Measurements from ENCODE around the gene COL18A1.

The COL18A1 gene

DNA sequence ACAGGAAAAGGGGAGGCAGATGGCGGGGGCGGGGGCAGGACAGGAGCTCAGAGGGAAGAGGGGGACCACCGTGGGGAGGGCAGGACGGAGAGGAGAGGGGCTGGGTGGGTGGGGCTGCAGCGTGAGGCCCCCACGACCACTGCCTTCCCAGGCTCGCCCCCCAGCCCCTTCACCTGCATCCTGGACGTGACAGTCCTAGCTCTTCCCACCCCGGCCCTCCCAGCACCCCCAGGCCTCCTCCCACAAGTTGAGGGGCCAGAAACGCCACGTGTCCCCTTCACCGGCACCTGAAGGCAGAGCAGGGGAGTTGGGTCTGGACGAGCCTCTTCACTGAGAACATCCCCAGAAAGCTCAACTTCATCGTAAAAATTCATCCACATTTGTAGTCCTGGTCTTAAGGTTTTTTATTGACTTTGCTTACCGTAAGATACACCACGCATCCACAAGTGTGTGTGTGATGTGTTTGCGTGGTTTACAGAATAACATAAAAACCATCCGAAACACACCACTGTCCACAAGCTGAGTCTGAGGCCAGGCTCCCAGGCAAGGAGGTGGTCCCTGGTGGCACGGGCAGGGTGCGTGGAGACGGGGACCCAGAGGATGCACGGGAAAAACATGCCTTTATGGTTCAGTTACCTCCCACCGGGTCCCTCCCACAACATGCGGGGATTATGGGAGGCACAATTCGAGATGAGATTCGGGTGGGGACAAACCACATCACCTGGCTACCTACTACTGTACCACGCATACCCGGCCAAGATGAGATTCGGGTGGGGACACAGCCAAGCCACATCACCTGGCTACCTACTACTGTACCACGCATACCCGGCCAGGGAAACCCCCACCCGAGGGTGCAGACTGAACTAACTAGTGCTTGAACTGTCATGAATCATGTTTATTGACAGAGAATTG lies 13.9 kb upstream of the COL18A1 start:
- TF ChIP-seq TOX (CRISPR knock-in tag; IDR thresholded peaks at IDR 0.05; ENCODE audit: borderline replicate concordance) (no peak), CSDC2 (CRISPR knock-in tag; IDR thresholded peaks at IDR 0.05) (no peak), ISL1 (CRISPR knock-in tag; IDR thresholded peaks at IDR 0.05) (no peak), ZFP30 (CRISPR knock-in tag; IDR thresholded peaks at IDR 0.05) (no peak), ESRRG (CRISPR knock-in tag; IDR thresholded peaks at IDR 0.05) (no peak), ARNTL (CRISPR knock-in tag; IDR thresholded peaks at IDR 0.05; ENCODE audit: borderline replicate concordance, low read depth) (no peak), BACH2 (CRISPR knock-in tag; IDR thresholded peaks at IDR 0.05; ENCODE audit: borderline replicate concordance) (no peak), PPARA (CRISPR knock-in tag; IDR thresholded peaks at IDR 0.05; ENCODE audit: borderline replicate concordance) (no peak), RARB (CRISPR knock-in tag; IDR thresholded peaks at IDR 0.05) (no peak), ZFP3 (CRISPR knock-in tag; IDR thresholded peaks at IDR 0.05) (no peak), ZNF565 (CRISPR knock-in tag; conservative IDR thresholded peaks at IDR 0.05; ENCODE audit: low read depth) (no peak), ZNF8 (CRISPR knock-in tag; IDR thresholded peaks at IDR 0.05) (no peak), ZC3H10 (CRISPR knock-in tag; IDR thresholded peaks at IDR 0.05) (no peak), ZNF70 (CRISPR knock-in tag; IDR thresholded peaks at IDR 0.05) (no peak)
- TF ChIP-seq, protein P1, sequence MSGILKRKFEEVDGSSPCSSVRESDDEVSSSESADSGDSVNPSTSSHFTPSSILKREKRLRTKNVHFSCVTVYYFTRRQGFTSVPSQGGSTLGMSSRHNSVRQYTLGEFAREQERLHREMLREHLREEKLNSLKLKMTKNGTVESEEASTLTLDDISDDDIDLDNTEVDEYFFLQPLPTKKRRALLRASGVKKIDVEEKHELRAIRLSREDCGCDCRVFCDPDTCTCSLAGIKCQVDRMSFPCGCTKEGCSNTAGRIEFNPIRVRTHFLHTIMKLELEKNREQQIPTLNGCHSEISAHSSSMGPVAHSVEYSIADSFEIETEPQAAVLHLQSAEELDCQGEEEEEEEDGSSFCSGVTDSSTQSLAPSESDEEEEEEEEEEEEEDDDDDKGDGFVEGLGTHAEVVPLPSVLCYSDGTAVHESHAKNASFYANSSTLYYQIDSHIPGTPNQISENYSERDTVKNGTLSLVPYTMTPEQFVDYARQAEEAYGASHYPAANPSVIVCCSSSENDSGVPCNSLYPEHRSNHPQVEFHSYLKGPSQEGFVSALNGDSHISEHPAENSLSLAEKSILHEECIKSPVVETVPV (CRISPR knock-in tag; IDR thresholded peaks at IDR 0.05): no peak
- TF ChIP-seq, protein P2, sequence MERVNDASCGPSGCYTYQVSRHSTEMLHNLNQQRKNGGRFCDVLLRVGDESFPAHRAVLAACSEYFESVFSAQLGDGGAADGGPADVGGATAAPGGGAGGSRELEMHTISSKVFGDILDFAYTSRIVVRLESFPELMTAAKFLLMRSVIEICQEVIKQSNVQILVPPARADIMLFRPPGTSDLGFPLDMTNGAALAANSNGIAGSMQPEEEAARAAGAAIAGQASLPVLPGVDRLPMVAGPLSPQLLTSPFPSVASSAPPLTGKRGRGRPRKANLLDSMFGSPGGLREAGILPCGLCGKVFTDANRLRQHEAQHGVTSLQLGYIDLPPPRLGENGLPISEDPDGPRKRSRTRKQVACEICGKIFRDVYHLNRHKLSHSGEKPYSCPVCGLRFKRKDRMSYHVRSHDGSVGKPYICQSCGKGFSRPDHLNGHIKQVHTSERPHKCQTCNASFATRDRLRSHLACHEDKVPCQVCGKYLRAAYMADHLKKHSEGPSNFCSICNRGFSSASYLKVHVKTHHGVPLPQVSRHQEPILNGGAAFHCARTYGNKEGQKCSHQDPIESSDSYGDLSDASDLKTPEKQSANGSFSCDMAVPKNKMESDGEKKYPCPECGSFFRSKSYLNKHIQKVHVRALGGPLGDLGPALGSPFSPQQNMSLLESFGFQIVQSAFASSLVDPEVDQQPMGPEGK (CRISPR knock-in tag; IDR thresholded peaks at IDR 0.05; ENCODE audit: borderline replicate concordance): no peak
- TF ChIP-seq, protein P3, sequence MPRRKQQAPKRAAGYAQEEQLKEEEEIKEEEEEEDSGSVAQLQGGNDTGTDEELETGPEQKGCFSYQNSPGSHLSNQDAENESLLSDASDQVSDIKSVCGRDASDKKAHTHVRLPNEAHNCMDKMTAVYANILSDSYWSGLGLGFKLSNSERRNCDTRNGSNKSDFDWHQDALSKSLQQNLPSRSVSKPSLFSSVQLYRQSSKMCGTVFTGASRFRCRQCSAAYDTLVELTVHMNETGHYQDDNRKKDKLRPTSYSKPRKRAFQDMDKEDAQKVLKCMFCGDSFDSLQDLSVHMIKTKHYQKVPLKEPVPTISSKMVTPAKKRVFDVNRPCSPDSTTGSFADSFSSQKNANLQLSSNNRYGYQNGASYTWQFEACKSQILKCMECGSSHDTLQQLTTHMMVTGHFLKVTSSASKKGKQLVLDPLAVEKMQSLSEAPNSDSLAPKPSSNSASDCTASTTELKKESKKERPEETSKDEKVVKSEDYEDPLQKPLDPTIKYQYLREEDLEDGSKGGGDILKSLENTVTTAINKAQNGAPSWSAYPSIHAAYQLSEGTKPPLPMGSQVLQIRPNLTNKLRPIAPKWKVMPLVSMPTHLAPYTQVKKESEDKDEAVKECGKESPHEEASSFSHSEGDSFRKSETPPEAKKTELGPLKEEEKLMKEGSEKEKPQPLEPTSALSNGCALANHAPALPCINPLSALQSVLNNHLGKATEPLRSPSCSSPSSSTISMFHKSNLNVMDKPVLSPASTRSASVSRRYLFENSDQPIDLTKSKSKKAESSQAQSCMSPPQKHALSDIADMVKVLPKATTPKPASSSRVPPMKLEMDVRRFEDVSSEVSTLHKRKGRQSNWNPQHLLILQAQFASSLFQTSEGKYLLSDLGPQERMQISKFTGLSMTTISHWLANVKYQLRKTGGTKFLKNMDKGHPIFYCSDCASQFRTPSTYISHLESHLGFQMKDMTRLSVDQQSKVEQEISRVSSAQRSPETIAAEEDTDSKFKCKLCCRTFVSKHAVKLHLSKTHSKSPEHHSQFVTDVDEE (CRISPR knock-in tag; IDR thresholded peaks at IDR 0.05): no peak
- TF ChIP-seq, protein P4, sequence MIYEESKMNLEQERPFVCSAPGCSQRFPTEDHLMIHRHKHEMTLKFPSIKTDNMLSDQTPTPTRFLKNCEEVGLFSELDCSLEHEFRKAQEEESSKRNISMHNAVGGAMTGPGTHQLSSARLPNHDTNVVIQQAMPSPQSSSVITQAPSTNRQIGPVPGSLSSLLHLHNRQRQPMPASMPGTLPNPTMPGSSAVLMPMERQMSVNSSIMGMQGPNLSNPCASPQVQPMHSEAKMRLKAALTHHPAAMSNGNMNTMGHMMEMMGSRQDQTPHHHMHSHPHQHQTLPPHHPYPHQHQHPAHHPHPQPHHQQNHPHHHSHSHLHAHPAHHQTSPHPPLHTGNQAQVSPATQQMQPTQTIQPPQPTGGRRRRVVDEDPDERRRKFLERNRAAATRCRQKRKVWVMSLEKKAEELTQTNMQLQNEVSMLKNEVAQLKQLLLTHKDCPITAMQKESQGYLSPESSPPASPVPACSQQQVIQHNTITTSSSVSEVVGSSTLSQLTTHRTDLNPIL (CRISPR knock-in tag; IDR thresholded peaks at IDR 0.05; ENCODE audit: low read depth): no peak
- TF ChIP-seq, protein P5, sequence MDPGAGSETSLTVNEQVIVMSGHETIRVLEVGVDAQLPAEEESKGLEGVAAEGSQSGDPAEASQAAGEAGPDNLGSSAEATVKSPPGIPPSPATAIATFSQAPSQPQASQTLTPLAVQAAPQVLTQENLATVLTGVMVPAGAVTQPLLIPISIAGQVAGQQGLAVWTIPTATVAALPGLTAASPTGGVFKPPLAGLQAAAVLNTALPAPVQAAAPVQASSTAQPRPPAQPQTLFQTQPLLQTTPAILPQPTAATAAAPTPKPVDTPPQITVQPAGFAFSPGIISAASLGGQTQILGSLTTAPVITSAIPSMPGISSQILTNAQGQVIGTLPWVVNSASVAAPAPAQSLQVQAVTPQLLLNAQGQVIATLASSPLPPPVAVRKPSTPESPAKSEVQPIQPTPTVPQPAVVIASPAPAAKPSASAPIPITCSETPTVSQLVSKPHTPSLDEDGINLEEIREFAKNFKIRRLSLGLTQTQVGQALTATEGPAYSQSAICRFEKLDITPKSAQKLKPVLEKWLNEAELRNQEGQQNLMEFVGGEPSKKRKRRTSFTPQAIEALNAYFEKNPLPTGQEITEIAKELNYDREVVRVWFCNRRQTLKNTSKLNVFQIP (CRISPR knock-in tag; IDR thresholded peaks at IDR 0.05; ENCODE audit: borderline replicate concordance, low read depth): no peak
- ATAC-seq: no peak

DNA sequence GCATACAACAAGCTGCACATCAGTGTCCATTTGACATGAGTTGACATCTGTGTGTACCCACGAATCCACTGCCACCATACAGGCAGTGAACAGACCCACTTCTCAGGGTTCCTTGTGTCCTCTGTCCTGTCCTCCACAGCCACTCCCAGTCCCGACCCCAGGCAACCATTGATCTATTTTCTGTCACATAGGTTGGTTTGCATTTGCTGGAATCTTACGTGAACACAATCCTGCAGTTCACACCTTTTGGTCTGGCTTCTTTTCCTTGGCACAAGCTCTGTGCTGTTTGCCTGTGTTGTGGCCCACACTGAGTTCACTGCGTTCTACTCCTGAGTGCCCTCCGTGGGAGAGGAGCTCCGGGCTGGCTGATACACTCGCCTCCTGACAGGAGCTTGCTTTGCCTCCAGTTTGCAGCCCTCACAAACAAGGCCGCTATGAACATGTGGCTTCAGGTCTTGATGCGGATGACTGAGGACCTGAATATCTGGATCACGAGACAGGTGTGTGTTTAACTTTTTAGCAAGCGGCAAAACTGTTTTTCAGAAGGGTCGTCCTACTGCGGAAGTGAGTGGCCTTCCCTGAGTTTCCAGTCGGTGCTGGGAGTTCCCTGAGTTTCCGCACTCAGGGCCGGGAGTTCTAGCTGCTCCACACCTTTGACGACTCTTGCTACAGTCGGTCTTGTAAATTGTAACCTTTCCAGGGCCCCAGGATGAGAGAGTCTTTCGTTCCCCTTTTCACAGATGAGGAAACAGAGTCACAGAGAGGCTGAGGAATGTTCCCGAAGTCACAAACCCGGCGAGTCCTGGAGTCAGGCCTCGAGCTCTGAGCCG lies 13.0 kb upstream of the COL18A1 start:
- no peak for ATAC-seq

More for the DNA sequence above, 13.0 kb upstream of the COL18A1 start:
- TF ChIP-seq TOX (CRISPR knock-in tag; IDR thresholded peaks at IDR 0.05; ENCODE audit: borderline replicate concordance): no peak
- no peak for TF ChIP-seq ISL1 (CRISPR knock-in tag; IDR thresholded peaks at IDR 0.05)
- no peak for TF ChIP-seq ZNF8 (CRISPR knock-in tag; IDR thresholded peaks at IDR 0.05)
- no peak for TF ChIP-seq RARB (CRISPR knock-in tag; IDR thresholded peaks at IDR 0.05)
- no peak for TF ChIP-seq PPARA (CRISPR knock-in tag; IDR thresholded peaks at IDR 0.05; ENCODE audit: borderline replicate concordance)
- no peak for TF ChIP-seq ZC3H10 (CRISPR knock-in tag; IDR thresholded peaks at IDR 0.05)
- TF ChIP-seq, protein P5 (CRISPR knock-in tag; IDR thresholded peaks at IDR 0.05; ENCODE audit: borderline replicate concordance, low read depth): no peak
- no peak for TF ChIP-seq ESRRG (CRISPR knock-in tag; IDR thresholded peaks at IDR 0.05)
- TF ChIP-seq, protein P2 (CRISPR knock-in tag; IDR thresholded peaks at IDR 0.05; ENCODE audit: borderline replicate concordance): no peak
- TF ChIP-seq ZFP30 (CRISPR knock-in tag; IDR thresholded peaks at IDR 0.05): no peak
- TF ChIP-seq OSR1 (CRISPR knock-in tag; IDR thresholded peaks at IDR 0.05): no peak
- TF ChIP-seq SNAI2 (CRISPR knock-in tag; IDR thresholded peaks at IDR 0.05): no peak
